GM10266 (cell line): ENCODE measurements around the gene MAGED4.

Experiments used
- DNase-seq: peaks from one replicate; pipeline ENCODE4 v3.0.0; 2012; ENCODE audit errors: extremely low spot score
- CTCF ChIP-seq: IDR thresholded peaks from 2 replicates; pipeline ENCODE4 v1.5.1; 2012; ENCODE audit warnings: mild to moderate bottlenecking, low read depth; ENCODE audit not compliant: control insufficient read depth, insufficient read depth; ENCODE audit errors: missing control alignments

The MAGED4 gene

GRCh38 chrX:52216541-52216940 lies 31.9 kb downstream of the MAGED4 start:
- no peak for DNase-seq
- no peak for TF ChIP-seq CTCF

- no peak for DNase-seq
- no peak for TF ChIP-seq CTCF
Measured at GRCh38 chrX:52217494-52218160, 32.9 kb downstream of the MAGED4 start.

- no peak for TF ChIP-seq CTCF
- no peak for DNase-seq
Measured at GRCh38 chrX:52220936-52221335, 36.2 kb downstream of the MAGED4 start.
